ENCODE results near the gene LARGE2.

- TF ChIP-seq, protein P1, sequence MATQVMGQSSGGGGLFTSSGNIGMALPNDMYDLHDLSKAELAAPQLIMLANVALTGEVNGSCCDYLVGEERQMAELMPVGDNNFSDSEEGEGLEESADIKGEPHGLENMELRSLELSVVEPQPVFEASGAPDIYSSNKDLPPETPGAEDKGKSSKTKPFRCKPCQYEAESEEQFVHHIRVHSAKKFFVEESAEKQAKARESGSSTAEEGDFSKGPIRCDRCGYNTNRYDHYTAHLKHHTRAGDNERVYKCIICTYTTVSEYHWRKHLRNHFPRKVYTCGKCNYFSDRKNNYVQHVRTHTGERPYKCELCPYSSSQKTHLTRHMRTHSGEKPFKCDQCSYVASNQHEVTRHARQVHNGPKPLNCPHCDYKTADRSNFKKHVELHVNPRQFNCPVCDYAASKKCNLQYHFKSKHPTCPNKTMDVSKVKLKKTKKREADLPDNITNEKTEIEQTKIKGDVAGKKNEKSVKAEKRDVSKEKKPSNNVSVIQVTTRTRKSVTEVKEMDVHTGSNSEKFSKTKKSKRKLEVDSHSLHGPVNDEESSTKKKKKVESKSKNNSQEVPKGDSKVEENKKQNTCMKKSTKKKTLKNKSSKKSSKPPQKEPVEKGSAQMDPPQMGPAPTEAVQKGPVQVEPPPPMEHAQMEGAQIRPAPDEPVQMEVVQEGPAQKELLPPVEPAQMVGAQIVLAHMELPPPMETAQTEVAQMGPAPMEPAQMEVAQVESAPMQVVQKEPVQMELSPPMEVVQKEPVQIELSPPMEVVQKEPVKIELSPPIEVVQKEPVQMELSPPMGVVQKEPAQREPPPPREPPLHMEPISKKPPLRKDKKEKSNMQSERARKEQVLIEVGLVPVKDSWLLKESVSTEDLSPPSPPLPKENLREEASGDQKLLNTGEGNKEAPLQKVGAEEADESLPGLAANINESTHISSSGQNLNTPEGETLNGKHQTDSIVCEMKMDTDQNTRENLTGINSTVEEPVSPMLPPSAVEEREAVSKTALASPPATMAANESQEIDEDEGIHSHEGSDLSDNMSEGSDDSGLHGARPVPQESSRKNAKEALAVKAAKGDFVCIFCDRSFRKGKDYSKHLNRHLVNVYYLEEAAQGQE (IDR thresholded peaks at IDR 0.05; ENCODE audit: low read depth, low read length) = no peak
- TF ChIP-seq CREB1 (IDR thresholded peaks at IDR 0.05; ENCODE audit: low read depth) (no peak), HDAC6 (IDR thresholded peaks at IDR 0.05; ENCODE audit: unreplicated experiment) (no peak), NR2C2 (IDR thresholded peaks at IDR 0.05; ENCODE audit: borderline replicate concordance, control insufficient read depth, insufficient read length, low read depth) (no peak), TCF7 (IDR thresholded peaks at IDR 0.05; ENCODE audit: borderline replicate concordance) (no peak), MYC (IDR thresholded peaks at IDR 0.05; ENCODE audit: insufficient read depth, insufficient read length, insufficient replicate concordance, low read length, severe bottlenecking) (no peak), ASH2L (IDR thresholded peaks at IDR 0.05; ENCODE audit: borderline replicate concordance, low read depth) (no peak), CTCF (IDR thresholded peaks at IDR 0.05 in 2 of 3, conservative IDR thresholded peaks at IDR 0.05 in 1 of 3; ENCODE audit: control insufficient read depth in 2 of 3, extremely low read depth in 1 of 3, insufficient read depth in 1 of 3, low read depth in 3 of 3, low read length in 3 of 3) (no peak), POLR2A (IDR thresholded peaks at IDR 0.05; ENCODE audit: low read depth, low read length) (no peak), ZBTB11 (CRISPR knock-in tag; IDR thresholded peaks at IDR 0.05) (no peak), JUNB (IDR thresholded peaks at IDR 0.05) (no peak), PAX5 (IDR thresholded peaks at IDR 0.05; ENCODE audit: borderline replicate concordance, low read depth, low read length) (no peak), POLR2AphosphoS5 (IDR thresholded peaks at IDR 0.05; ENCODE audit: low read length) (no peak), MTA2 (IDR thresholded peaks at IDR 0.05; ENCODE audit: low read depth) (no peak)
Observed at GRCh38 chr11:45942381-45942780, 19.9 kb downstream of the LARGE2 start.

Measured in GM12878 (cell line).